ENCODE results near the gene FAM120AOS.
A peak's percentile ranks its signal among the peaks of the same experiment; 100 is the strongest.

FAM120AOS gene

GRCh38 chr9:93456022-93456421, 2.6 kb upstream of the FAM120AOS start:
- H3K36me3 Mint-ChIP-seq (ENCODE audit: low read depth) = peaks cover 5% of the 10 kb centered on the region
- no peaks in the 10 kb centered on the region for H3K9me3 Mint-ChIP-seq
- TF ChIP-seq CTCF (IDR thresholded peaks at IDR 0.05; ENCODE audit: unreplicated experiment in 3 of 3) = no peak
- H3K4me1 Mint-ChIP-seq = peaks cover 55% of the 10 kb centered on the region
- no peaks in the 10 kb centered on the region for H3K27me3 Mint-ChIP-seq (ENCODE audit: low read depth)
- peak overlapping the region in 1 of 3 experiments; percentile 19 for H3K27ac Mint-ChIP-seq
- H3K4me3 Mint-ChIP-seq = no peak overlapping the region

GRCh38 chr9:93452710-93453046, 703 bp downstream of the FAM120AOS start:
- Mint-ChIP-seq H3K36me3 (ENCODE audit: low read depth) (peaks cover 11% of the 10 kb centered on the region), H3K4me3 (peak overlapping the region; percentile 91 to 95 (median 94)), H3K9me3 (no peaks in the 10 kb centered on the region), H3K27me3 (ENCODE audit: low read depth) (no peaks in the 10 kb centered on the region), H3K4me1 (peaks cover 37% of the 10 kb centered on the region), H3K27ac (peak overlapping the region; percentile 89 to 95 (median 94))
- no peak for TF ChIP-seq CTCF (IDR thresholded peaks at IDR 0.05; ENCODE audit: unreplicated experiment in 3 of 3)

- H3K36me3 Mint-ChIP-seq (ENCODE audit: low read depth) = peaks cover 17% of the 10 kb centered on the region
- H3K4me3 Mint-ChIP-seq = peak overlapping the region; percentile 91 to 95 (median 94)
- TF ChIP-seq CTCF (IDR thresholded peaks at IDR 0.05; ENCODE audit: unreplicated experiment in 3 of 3) = peak in 1 of 3 experiments; percentile 8
- H3K9me3 Mint-ChIP-seq = no peaks in the 10 kb centered on the region
- peak overlapping the region; percentile 89 to 96 (median 95) for H3K27ac Mint-ChIP-seq
- peaks cover 31% of the 10 kb centered on the region for H3K4me1 Mint-ChIP-seq
- H3K27me3 Mint-ChIP-seq (ENCODE audit: low read depth) = no peaks in the 10 kb centered on the region
These were observed 1.3 kb downstream of the FAM120AOS start for GRCh38 chr9:93451849-93452709.

GRCh38 chr9:93450945-93451815, 2.2 kb downstream of the FAM120AOS start, which contains the start of gene FAM120A:
Gene FAM120A (plus strand): TSS chr9:93451685. CDS start chr9:93451916, 231 bp downstream.
- Mint-ChIP-seq H3K9me3 (no peaks in the 10 kb centered on the region), H3K4me1 (peaks cover 24% of the 10 kb centered on the region), H3K27ac (peak within 1 kb of the TSS; percentile 89 to 96 (median 95)), H3K27me3 (ENCODE audit: low read depth) (no peaks in the 10 kb centered on the region), H3K4me3 (peak within 1 kb of the TSS; percentile 94 to 97 (median 95)), H3K36me3 (ENCODE audit: low read depth) (peaks cover 26% of the 10 kb centered on the region)
- TF ChIP-seq CTCF (IDR thresholded peaks at IDR 0.05; ENCODE audit: unreplicated experiment in 3 of 3) = no peak

- Mint-ChIP-seq H3K4me1 (peaks cover 10% of the 10 kb centered on the region), H3K36me3 (ENCODE audit: low read depth) (peaks cover 39% of the 10 kb centered on the region), H3K27me3 (ENCODE audit: low read depth) (no peaks in the 10 kb centered on the region), H3K9me3 (no peaks in the 10 kb centered on the region), H3K4me3 (peak overlapping the region in 2 of 3 experiments; percentile 15 to 38), H3K27ac (peak overlapping the region in 2 of 3 experiments; percentile 39 to 63)
- TF ChIP-seq CTCF (IDR thresholded peaks at IDR 0.05; ENCODE audit: unreplicated experiment in 3 of 3) = no peak
These were observed 5.7 kb downstream of the FAM120AOS start for GRCh38 chr9:93447655-93448054.
